Astrocyte of the hippocampus (primary cell): Measurements from ENCODE around the gene PRKACA.
"Not testable (repeated sequence)": the region's sequence is repeated elsewhere in the genome, so short reads cannot be mapped to it uniquely, and the experiment has no call there.

Experiments used
- DNase-seq: peaks from one replicate; pipeline ENCODE4 v3.0.0; 2011; ENCODE audit warnings: low read depth, low spot score

Gene PRKACA

DNA sequence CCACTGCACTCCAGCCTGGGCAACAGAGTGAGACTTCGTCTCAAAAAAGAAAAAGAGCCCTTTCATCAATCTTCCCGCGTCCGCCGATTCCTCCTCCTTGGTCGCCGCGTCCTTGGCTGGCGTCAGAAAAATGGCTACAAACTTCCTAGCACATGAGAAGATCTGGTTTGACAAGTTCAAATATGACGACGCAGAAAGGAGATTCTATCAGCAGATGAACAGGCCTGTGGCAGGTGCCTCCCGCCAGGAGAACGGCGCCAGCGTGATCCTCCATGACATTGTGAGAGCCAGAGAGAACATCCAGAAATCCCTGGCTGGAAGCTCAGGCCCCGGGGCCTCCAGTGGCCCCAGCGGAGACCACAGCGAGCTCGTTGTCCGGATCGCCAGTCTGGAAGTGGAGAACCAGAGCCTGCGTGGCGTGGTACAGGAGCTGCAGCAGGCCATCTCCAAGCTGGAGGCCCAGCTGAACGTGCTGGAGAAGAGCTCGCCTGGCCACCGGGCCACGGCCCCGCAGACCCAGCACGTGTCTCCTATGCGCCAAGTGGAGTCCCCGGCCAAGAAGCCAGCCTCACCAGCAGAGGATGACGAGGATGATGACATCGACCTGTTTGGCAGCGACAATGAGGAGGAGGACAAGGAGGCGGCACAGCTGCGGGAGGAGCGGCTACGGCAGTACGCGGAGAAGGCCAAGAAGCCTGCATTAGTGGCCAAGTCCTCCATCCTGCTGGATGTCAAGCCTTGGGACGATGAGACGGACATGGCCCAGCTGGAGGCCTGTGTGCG, 47.1 kb downstream of the PRKACA start:
- no peak for DNase-seq

- no peak for DNase-seq
Measured at GRCh38 chr19:14066134-14066533, 51.4 kb downstream of the PRKACA start.

- no peak for DNase-seq
Measured at GRCh38 chr19:14063105-14063504, 54.5 kb downstream of the PRKACA start.

DNA sequence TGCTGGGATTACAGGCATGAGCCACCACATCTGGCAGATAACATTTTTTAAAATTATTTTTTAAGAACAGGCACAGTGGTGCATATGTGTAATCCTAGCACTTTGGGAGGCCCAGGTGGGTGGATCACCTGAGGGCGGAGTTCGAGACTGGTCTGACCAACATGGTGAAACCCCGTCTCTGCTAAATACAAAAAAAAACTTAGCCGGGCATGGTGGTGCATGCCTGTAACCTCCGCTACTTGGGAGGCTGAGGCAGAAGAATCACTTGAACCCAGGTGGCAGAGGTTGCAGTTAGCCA, 55.1 kb downstream of the PRKACA start:
- DNase-seq, result no peak

- no peak for DNase-seq
Measured at GRCh38 chr19:14061751-14062557, 55.6 kb downstream of the PRKACA start, which contains the start of gene PALM3. TSS of gene PALM3 (minus strand) at chr19:14062076. CDS start at chr19:14061980, 96 bp downstream.

- no peak for DNase-seq
Measured at GRCh38 chr19:14061081-14061749, 56.3 kb downstream of the PRKACA start.

GRCh38 chr19:14059652-14060155, 57.9 kb downstream of the PRKACA start:
- no peak for DNase-seq

DNA sequence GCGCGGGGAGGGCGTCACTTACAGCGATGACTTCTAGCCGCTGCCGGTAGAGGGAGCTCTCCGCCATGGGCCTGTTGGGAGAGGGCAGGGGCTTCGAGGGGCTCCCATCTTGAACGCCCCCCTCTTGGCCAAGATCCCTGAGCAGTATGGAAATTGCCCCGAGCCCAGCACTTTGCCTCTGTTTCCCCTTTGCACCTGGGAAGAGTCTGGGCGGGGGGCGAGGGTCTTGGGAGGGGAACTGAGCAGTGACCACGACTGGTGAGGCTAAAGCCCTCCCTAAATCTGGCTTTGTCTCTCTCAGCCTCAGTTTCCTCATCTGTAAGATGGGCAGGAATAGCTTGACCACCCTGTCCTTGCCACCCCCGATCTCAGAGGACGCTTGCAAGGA, 58.5 kb downstream of the PRKACA start:
- no peak for DNase-seq

- no peak for DNase-seq
Measured at GRCh38 chr19:14058182-14059092, 59.1 kb downstream of the PRKACA start.

DNA sequence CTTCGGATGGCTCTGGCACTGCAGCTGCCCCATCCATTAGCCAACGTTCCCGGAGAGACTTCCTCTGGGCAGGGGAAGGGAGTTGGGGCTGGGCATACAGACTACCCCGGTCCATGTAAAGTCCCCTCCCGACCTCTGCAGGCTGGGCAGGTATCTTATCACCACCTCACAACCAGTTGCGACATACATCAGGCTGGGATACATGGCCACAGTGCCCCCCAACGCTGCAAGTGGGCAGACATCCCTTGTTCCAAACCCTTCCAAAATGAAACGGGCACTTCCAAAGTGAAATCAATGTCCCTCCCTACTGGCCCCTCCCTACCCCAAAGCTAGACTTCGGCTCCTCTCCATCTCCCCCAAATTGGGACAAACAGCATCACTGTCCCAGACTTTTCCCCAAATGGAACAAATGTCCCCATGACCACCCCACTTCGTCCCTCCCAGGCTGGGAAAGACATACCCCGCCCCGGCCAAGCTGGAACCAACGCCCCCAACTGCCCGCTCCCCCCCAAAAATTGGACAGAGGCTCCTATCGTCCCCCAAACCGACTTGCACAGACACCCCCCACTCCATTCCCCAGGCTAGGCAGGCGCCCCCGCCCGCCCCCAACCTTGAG, 60.7 kb downstream of the PRKACA start:
- no peak for DNase-seq

- no peak for DNase-seq
Measured at GRCh38 chr19:14056069-14056666, 61.4 kb downstream of the PRKACA start.

- DNase-seq, result no peak
Measured at GRCh38 chr19:14055396-14055795, 62.2 kb downstream of the PRKACA start.

GRCh38 chr19:14054721-14055120, 62.8 kb downstream of the PRKACA start:
- no peak for DNase-seq

GRCh38 chr19:14054099-14054498, 63.5 kb downstream of the PRKACA start:
- DNase-seq, result no peak

DNA sequence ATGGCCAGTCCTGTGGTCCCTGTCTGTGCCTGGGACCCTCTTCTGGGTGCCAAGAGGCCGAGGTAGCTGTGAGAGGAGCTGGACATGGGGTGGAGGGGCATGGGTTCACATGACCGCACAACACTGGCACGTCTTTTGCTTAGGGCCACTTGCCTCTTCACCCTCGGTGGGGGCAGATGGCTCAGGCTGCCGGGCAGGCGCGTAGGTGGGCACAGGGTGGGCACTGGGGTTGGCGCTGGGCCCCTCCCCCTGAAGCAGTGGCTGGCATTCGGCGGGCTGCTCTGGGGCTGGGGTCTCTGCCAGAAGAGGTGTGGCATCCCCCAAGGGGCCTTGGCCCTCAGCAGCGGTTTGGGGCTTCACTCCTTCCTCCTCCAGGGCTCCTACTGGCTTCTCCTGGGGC, 64.1 kb downstream of the PRKACA start:
- no peak for DNase-seq

DNA sequence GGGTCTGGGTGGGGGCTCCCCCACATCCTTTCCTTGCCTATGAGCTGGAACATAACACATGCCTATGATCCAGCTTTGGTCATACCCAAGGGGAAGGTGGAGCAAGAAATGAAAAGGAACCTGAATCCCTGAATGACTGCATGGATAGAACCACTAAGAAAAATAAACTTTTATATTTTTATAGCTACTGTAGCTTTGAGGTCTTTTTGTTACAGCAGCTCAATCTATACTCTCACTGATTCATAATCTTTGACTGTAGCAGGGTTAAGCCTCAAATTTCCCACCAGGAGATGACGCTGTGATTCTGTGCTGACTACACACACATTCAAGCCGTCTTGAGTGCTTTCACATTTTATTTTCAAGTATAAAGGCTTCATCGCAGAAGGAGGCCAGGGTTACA, 64.5 kb downstream of the PRKACA start:
- DNase-seq, result no peak

DNA sequence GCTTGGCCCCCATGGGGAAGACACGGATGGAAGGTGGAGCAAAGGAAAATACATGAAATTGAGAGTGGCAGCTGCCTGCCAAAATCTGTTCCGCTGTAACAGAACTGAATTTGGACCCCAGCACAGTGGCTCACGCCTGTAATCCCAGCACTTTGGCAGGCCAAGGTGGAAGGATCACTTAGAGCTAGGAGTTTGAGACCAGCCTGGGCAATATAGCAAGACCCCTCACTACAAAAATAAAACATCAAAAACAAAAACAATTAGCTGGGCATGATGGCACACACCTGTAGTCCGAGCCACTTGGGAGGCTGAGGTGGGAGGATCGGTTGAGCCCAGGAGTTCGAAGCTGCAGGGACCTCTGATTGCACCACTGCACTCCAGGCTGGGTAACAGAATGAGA, 65.1 kb downstream of the PRKACA start:
- DNase-seq, result no peak

DNA sequence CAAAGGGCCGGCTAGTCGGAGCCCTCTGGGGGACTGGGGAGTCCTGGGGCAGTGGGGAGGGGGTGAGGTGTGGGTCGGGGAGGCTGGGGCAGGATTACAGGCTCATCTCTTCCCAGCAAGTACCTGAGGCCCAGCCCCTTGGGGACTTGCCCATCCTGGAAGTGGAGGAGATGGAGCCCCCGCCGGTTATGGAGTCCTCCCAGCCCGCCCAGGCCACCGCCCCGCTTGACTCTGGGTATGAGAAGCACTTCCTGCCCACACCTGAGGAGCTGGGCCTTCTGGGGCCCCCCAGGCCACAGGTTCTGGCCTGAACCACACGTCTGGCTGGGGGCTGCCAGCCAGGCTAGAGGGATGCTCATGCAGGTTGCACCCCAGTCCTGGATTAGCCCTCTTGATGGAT, 65.6 kb downstream of the PRKACA start:
- no peak for DNase-seq

DNA sequence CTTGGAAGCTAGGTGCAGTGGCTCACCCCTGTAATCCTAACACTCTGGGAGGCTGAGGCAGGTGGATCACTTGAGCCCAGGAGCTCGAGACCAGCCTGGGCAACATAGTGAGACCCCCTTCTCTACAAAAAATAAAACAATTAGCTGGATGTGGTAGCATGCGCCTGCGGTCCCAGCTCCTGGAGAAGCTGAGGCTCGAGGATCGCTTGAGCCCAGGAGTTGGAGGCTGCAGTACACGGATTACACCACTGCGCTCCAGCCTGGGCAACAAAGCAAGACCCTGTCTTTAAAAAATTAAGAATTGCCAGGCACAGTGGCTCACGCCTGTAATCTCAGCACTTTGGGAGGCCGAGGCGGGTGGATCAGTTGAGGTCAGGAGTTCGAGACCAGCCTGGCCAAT, 66.6 kb downstream of the PRKACA start:
- DNase-seq, result not testable (repeated sequence)

DNA sequence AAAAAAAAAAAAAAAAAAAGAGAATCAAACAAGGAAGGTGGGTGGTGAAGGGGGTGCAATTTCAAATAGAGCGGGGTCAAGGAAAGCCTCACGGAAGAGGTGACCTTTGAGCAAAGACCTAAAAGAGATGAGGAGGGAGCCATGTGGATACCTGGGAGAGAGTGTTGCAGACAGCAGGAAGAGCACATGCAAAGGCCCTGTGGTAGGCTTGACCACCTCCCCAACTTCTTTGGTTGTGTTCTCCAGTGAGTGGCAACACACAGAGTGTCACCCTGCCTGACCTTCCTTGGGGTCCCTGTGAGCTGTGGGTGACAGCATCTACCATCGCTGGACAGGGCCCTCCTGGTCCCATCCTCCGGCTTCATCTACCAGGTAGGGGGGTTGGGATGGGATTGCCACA, 67.0 kb downstream of the PRKACA start:
- DNase-seq, result no peak
